T47D (cell line): ENCODE data around the gene PSD4.

Experiments used
- DNase-seq, 2 experiments: peaks; one replicate each; pipeline versions ENCODE4 v3.0.0 to v3.0.0-alpha.2; 2011 to 2012; ENCODE audit warnings: low read depth in 1 of 2, low spot score in 1 of 2
- JUND ChIP-seq: IDR thresholded peaks from 2 replicates; pipeline ENCODE4 v1.6.1; 2012; ENCODE audit warnings: low read depth
- in situ Hi-C: cut with HindIII; loops from 2 replicates; pipeline ENCODE4 v1.10.0; 2016; ENCODE audit warnings: low sequenced_read_pairs, low pct_unique_long_range_greater_than_20kb

Gene PSD4

DNA sequence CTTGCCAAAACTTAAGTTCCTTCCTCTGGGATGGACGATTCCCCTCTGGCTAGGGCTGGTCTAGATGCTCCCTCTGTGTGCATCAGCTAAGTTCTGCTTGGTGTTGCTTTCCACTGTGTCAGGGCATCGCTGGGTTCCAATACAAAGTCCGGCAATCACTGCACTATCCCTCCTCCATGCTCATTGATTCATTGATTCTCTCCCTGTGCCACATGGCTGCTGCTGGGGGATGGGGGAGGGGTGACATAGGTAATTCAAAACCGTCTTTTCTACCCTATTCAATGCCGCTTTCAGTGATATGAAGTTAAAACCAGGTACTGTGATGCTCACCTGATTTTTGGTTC is 23.5 kb upstream of the PSD4 start:
- no peak for TF ChIP-seq JUND
- in situ Hi-C loops: no loop called here
- no peak for DNase-seq

DNA sequence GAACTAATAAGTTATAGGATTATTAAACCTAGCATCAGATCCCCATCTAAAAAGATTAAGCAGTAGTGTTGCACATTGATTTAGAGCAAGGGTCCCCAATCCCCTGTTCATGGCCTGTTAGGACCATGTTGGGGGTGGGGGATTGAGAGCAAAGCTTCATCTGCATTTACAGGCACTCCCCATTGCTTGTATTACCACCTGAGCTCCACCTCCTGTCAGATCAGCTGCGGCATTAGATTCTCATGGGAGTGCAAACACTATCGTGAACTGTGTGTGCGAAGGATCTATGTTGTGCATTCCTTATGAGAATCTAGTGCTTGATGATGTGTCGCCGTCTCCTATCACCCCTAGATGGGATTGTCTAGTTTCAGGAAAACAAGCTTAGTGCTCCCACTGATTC is 18.4 kb upstream of the PSD4 start:
- in situ Hi-C loops: no loop called here
- no peak for DNase-seq
- TF ChIP-seq JUND: no peak

DNA sequence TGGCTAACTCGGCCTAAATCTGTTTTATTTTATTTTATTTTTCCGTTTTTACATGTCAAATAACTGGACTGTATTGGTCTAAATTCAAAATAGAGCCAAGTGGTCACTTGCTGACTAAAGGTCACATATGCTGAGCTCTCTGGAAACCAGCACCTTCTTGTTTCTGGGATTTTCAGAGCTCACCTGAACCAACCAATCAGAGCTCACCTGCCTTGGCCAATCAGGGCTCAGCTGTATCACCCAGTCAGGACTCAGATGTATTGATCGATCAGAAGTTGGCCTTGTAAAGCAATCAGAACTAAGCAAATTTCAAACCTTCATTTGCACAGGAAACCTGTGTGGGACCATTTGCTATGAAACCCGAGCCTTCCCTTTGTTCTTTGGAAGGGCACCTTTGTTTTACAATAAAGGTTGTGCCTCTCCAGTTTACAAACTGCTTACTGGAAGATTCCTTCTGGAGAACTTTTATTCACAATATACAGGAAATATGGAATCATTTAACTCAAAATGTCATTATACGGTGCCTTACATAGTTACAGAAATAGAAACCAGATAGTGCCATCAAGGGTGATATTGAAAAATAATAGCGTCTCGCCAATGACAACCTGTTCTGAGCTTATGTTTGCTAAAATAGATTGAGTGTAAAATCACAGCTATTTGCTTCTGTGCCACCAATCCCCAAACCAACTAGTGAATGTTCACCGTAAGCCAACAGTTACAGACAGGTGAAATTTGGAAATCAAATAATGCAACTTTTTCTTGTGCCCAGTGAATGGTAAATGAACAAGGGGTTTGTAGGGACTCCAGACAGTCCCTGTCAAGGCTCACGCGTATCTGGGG is 17.3 kb upstream of the PSD4 start:
- DNase-seq: peak in 1 of 2 experiments; percentile 43
- in situ Hi-C loops: no loop called here
- no peak for TF ChIP-seq JUND

DNA sequence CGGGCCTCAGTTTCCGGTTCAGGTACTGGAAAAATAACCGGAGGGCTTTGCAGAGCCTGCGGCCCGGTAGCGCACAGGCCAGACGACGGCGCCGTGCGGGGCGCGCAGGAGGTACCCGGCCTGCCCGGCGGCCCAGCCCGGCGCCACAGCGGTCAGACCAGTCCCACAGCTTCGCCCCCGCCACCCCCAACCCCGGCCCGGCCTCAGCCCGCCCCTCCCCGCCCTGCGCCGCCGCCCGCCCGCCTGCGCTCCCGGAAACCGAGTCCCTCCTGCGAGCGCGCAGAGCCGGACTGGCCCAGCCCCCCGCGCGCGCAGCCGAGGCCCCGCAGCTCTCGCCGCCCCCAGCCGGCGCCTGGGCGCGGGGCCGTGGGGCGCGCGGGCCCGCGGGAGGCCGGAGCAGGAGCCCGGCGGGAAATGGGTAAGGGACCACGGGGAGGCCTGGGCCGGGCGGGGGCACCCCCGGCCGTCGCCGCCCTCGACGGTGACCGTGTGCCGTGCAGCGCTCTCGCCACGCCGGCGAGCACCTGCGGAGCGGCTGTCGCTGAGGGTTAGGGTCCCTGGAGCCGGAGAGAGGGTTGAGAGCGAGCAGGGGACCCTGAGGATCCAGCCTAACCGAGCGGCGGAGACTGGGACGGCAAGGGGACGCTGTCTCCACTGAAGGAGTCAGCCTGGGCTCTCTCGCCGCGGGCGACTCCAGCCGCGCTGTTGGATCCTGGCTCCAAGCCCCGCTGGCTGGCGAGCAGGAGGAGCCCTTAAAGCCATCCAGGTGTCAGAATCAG is 16.5 kb upstream of the PSD4 start:
- DNase-seq: peak; percentile 72 to 82
- TF ChIP-seq JUND: no peak
- in situ Hi-C loops: no loop called here

DNA sequence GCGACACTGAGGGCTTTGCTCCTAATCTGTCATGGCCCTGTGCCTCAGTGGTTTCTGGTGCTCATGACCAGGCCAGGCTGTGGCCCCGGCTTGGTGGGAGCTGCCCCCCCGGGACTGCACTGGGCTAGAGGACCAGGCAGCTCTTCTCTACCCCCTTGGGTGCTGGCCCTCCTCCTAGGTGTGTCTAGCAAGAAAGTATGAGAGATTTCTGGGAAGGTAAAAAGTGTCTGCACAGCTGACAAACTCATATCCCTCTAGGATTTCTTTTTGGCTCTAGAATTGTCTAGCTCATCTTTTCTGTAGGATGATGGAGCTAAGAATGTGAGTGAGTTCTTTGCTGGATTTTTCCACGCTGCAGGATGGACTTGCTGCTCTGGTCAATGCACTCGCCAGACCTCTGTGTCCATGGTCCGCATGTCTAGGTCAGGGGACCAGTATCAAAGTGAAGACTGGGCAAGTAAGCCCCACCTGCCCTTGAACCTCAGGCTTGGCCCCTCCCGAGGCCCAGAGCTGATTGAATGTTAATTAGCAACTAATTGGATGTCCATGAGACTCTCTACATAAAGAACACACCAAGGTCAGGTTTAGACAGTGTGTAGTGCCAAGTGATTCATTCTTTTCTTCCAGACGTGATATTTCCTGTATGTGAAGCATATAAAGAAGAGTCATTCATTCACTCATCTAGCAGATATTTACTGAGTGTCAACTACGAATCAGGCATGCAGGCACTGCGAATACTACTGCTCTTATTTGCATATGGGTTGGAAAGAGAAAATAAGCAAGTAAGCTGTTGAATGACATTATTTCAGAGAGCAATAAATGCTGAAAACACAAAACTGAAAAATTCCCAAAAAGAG is 15.6 kb upstream of the PSD4 start:
- in situ Hi-C loops: no loop called here
- peak in 1 of 2 experiments; percentile 21 for DNase-seq
- TF ChIP-seq JUND: no peak

DNA sequence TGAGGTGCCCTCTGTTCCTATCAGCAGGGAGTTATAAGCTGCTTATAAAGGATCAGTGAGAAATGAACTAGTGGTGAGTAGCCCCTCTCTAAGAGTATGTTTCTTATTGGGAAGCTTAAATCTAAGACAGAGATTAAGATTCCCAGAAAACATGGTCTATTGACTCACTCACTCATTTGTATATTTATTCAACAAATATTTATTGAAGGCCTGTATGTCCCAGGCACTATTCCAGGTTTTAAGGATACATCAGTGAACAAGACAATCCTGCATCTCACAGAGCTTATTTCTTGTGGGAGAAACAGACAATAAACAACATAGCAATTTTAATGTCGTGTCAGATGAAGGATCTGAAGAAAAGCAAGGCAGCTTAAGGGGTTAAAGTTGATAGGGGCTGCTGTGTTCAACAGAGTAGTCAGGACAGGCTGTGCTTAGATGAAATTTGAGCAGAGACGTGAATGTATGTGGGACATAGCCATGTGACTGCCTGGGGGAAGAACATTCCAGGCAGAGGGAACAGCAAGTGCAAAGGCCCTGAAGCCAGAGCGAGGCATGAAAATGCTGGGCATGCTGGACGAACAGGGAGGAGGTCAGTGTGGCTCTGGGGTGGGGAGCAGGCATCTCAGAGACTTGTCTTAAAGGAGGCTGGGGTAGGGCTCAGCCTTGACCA is 14.8 kb upstream of the PSD4 start:
- in situ Hi-C loops: no loop called here
- peak in 1 of 2 experiments; percentile 71 for DNase-seq

DNA sequence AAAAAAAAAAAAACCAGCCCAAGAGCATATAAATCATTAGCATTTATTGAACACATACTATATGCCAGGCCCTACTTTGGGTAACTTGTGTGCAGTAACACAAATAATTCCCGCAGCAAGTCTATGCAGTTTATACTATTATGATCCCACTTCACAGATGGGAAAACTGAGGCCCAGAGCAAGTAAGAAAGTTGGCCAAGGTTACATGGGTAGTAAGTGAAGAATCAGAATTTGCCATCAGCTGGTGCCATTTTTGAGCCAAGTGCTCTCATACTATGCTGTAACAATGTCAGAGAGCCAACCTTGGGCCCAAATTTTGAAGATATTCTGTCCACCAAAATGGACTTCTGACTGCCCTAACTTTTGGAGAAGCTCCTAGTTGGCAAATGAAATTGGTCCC is 13.5 kb upstream of the PSD4 start:
- no peak for TF ChIP-seq JUND
- in situ Hi-C loops: no loop called here
- no peak for DNase-seq

More for the DNA sequence above, 14.8 kb upstream of the PSD4 start:
- TF ChIP-seq JUND: no peak

DNA sequence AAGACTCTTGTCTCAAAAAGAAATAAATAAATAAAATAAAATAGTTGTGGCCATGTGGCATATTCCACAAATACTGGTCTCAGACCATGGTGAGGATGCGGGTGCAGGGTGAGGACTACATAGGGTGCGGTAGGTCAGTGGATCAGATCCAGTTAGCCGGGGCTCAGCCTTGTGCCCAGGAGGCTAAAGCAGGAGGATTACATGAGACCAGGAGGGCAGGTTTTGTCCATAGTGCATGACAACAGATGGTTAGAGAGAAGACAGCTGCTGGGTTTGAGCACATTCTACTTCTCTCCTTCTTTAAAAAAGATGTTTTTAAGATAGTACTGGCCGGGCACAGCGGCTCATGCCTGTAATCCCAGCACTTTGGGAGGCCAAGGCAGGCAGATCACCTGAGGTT is 12.8 kb upstream of the PSD4 start:
- in situ Hi-C loops: no loop called here
- TF ChIP-seq JUND: no peak
- no peak for DNase-seq

DNA sequence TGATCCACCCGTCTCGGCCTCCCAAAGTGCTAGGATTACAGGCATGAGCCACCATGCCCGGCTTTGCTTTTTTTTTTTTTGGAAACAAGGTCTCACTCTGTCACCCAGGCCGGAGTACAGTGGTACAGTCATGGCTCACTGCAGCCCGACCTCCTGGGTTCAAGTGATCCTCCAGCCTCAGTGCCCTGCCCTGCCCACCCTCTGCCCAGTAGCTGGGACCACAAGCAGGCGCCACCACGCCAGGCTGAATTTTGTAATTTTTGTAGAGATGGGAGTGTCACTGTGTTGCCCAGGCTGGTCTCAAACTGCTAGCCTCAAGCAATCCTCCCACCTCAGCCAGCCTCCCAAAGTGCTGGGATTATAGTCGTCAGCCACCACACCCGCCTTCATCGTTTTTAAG is 11.6 kb upstream of the PSD4 start:
- no peak for TF ChIP-seq JUND
- in situ Hi-C loops: no loop called here
- DNase-seq: no peak

DNA sequence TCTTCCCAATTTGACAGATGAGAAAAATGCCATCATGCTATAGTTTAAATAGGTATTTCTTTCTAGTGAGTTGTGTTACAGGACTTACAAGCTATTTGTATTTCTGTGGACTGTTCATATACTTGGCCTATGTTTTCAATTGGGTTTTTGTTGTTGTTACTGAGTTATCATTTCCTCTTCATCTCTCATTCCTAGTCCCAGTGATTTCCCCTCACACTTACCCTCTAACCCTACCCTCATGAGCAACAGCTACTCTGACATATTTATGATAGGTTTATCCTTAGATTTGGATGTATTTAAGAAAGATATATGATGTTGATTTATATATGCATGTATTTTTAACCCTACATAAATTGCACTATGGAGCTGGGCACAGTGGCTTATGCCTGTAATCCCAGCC is 10.9 kb upstream of the PSD4 start:
- DNase-seq: no peak
- in situ Hi-C loops: no loop called here
- TF ChIP-seq JUND: no peak

DNA sequence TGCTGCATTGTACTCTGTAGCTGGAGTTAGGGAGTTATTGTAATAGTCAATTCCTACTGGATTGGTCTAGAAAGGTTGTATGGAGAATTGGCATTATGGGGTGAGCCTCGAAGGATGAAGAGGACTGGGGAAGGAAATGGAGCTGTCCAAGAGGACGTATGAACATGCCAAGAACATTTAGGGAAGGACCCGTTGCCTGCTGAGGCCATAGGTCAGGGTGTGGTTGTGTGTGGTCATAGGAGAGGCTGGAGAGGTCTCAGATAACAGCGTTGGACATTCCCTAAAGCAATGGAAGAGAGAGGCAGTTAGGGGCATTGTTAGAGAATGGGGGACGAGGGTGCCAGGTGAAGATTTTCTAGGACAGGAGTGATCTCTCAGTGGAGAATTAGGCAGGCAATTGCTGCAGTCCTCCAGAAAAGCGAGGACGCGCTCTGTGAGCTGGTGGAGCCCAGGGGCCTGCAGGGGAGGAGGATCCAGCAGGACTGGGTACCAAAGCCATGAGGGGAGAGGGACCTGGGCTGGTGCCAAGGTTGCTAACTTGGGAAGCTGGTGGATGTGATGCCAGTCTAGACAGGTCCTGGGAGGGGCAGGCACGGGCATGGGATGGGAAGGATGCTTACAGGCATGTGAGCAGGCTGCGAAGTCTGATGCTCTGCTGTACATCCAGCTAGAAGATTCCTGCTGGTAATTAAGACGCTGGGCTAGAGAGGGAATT is 9.4 kb upstream of the PSD4 start:
- DNase-seq: no peak
- in situ Hi-C loops: no loop called here
- TF ChIP-seq JUND: no peak
